Measurements from ENCODE around the gene CIB4. TPM values are rescaled to one million over a fixed set of nuclear protein-coding genes. Genes with fewer than 3 reads are reported as not detected.
A peak's percentile ranks its signal among the peaks of the same experiment; 100 is the strongest.

CIB4 gene
- total RNA-seq, 1 donor from 2014 or later: not detected

DNA sequence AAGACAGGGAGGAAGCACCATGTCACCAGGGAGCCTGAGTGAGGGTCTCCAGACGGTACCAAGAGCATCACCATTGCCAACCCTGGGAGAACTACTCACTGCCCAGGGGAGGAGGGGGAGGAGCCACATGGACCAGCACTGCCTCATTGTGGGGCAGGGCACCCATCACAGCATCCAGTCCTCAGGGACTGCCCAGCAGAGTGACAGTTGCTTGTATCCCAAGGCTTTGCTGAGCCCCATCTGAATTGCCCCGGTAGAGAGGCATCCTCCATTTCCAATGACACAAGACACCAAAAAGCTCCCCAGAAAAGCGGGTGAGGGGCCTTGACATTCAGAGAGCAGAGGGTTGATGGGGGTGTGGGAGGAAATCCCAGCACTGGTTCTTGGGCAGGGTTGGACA lies 6.8 kb upstream of the CIB4 start:
- Histone ChIP-seq H3K27ac (no peak overlapping the region), H3K9me3 (no peaks in the 10 kb centered on the region), H3K4me3 (no peak overlapping the region), H3K4me1 (peaks cover 34% of the 10 kb centered on the region), H3K27me3 (no peaks in the 10 kb centered on the region), H3K36me3 (no peaks in the 10 kb centered on the region)
- TF ChIP-seq POLR2A (IDR thresholded peaks at IDR 0.05): no peak
- TF ChIP-seq, protein P1, sequence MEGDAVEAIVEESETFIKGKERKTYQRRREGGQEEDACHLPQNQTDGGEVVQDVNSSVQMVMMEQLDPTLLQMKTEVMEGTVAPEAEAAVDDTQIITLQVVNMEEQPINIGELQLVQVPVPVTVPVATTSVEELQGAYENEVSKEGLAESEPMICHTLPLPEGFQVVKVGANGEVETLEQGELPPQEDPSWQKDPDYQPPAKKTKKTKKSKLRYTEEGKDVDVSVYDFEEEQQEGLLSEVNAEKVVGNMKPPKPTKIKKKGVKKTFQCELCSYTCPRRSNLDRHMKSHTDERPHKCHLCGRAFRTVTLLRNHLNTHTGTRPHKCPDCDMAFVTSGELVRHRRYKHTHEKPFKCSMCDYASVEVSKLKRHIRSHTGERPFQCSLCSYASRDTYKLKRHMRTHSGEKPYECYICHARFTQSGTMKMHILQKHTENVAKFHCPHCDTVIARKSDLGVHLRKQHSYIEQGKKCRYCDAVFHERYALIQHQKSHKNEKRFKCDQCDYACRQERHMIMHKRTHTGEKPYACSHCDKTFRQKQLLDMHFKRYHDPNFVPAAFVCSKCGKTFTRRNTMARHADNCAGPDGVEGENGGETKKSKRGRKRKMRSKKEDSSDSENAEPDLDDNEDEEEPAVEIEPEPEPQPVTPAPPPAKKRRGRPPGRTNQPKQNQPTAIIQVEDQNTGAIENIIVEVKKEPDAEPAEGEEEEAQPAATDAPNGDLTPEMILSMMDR (IDR thresholded peaks at IDR 0.05): no peak
- TF ChIP-seq POLR2AphosphoS5 (IDR thresholded peaks at IDR 0.05; ENCODE audit: insufficient read depth in 1 of 2, low read depth in 1 of 2): no peak
- peak in 1 of 2 donors; percentile 71 for DNase-seq (ENCODE audit: extremely low spot score in 2 of 2)
- intact Hi-C loops (cut with DNase I): no loop called here

DNA sequence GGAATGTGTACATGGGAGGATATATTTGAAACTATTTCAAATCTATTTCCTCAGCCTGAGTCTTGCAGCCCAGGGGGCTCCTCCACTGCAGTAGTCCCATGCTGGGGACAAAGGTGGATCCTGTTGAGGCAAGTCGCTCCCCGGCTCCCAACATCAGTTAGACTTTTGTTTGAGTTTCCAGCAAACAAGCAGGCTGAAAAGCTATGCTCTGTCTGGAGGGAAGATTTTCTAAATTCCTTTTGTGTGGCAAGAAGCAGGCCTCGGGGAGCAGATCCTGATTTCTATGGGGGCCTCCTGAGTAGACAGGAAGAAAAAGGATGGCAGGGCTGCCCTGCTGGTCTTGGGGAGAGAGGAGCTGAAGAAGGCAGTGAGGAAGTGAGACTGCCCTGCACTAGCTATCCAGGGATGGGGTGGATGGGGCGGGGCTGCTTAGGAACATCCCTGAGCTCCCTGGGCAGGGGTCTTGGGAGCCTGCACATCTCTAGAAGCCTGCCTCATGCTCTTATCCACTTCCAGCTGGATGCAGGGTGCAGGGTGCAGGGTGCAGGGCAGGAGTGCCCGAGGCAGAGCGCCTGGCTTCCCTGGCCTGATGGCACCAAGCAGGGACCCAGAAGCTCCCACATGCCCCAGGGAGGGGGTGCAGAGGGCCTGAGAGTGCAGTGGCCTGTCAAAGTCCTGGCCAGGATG lies 6.0 kb upstream of the CIB4 start:
- H3K36me3 ChIP-seq: no peaks in the 10 kb centered on the region
- H3K27ac ChIP-seq: no peak overlapping the region
- no peaks in the 10 kb centered on the region for H3K27me3 ChIP-seq
- no peaks in the 10 kb centered on the region for H3K9me3 ChIP-seq
- intact Hi-C loops (cut with DNase I): no loop called here
- H3K4me1 ChIP-seq: peaks cover 28% of the 10 kb centered on the region
- TF ChIP-seq, protein P1 (IDR thresholded peaks at IDR 0.05): no peak
- TF ChIP-seq POLR2AphosphoS5 (IDR thresholded peaks at IDR 0.05; ENCODE audit: insufficient read depth in 1 of 2, low read depth in 1 of 2): no peak
- no peak for TF ChIP-seq POLR2A (IDR thresholded peaks at IDR 0.05)
- DNase-seq (ENCODE audit: extremely low spot score in 2 of 2): peak; percentile 77 to 93
- H3K4me3 ChIP-seq: no peak overlapping the region

DNA sequence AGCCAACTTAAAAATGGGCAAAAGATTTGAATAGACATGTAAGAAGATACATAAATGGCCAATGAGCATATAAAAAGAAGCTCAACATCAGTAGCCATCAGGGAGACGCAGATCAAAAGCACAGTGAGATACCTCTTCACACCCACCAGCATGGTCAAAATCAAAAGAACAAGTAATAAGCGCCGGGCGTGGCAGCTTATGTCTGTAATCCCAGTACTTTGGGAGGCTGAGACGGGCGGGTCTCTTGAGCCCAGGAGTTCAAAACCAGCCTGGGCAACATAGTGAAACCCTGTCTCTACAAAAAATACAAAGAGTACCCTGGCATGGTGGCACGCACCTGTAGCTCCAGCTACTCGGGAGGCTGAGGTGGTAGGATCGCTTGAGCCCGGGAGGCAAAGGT lies 4.6 kb upstream of the CIB4 start:
- Histone ChIP-seq H3K27ac (no peak overlapping the region), H3K36me3 (no peaks in the 10 kb centered on the region), H3K9me3 (no peaks in the 10 kb centered on the region), H3K4me1 (peaks cover 24% of the 10 kb centered on the region), H3K27me3 (no peaks in the 10 kb centered on the region), H3K4me3 (no peak overlapping the region)
- intact Hi-C loops (cut with DNase I): no loop called here
- no peak for DNase-seq (ENCODE audit: extremely low spot score in 2 of 2)
- TF ChIP-seq, protein P1 (IDR thresholded peaks at IDR 0.05): no peak
- no peak for TF ChIP-seq POLR2A (IDR thresholded peaks at IDR 0.05)
- TF ChIP-seq POLR2AphosphoS5 (IDR thresholded peaks at IDR 0.05; ENCODE audit: insufficient read depth in 1 of 2, low read depth in 1 of 2): no peak

GRCh38 chr2:26644188-26644835 lies 3.1 kb upstream of the CIB4 start:
- TF ChIP-seq, protein P1 (IDR thresholded peaks at IDR 0.05): no peak
- TF ChIP-seq POLR2A (IDR thresholded peaks at IDR 0.05): no peak
- TF ChIP-seq POLR2AphosphoS5 (IDR thresholded peaks at IDR 0.05; ENCODE audit: insufficient read depth in 1 of 2, low read depth in 1 of 2): no peak
- intact Hi-C loops (cut with DNase I): no loop called here
- H3K4me3 ChIP-seq: no peak overlapping the region
- no peak overlapping the region for H3K27ac ChIP-seq
- DNase-seq (ENCODE audit: extremely low spot score in 2 of 2): peak; percentile 52 to 69
- no peaks in the 10 kb centered on the region for H3K36me3 ChIP-seq
- peaks cover 19% of the 10 kb centered on the region for H3K4me1 ChIP-seq
- H3K9me3 ChIP-seq: no peaks in the 10 kb centered on the region
- no peaks in the 10 kb centered on the region for H3K27me3 ChIP-seq

DNA sequence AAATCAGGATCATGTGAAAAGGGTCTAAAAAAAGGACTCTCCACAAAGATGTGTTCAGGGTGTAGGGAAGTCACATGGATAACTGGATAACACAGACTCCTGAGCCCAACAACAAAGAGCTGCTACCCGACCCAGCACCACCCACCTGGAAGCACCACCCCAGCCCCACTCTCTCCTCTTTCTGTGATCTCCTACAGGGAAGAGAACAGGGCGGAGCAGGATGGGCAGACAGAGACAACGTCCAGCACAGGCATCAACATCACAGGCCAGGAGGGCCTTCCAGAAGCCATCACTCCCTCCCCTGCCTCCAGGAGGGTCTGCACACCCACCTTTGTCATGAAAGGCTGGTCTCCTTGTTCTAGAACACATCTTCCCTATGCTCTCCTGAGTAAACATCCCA lies 1.3 kb upstream of the CIB4 start:
- Histone ChIP-seq H3K4me3 (no peak overlapping the region), H3K9me3 (no peaks in the 10 kb centered on the region), H3K36me3 (no peaks in the 10 kb centered on the region), H3K27ac (no peak overlapping the region), H3K27me3 (no peaks in the 10 kb centered on the region), H3K4me1 (peaks cover 12% of the 10 kb centered on the region)
- intact Hi-C loops (cut with DNase I): no loop called here
- TF ChIP-seq, protein P1 (IDR thresholded peaks at IDR 0.05): no peak
- TF ChIP-seq POLR2AphosphoS5 (IDR thresholded peaks at IDR 0.05; ENCODE audit: insufficient read depth in 1 of 2, low read depth in 1 of 2) (no peak), POLR2A (IDR thresholded peaks at IDR 0.05) (no peak)
- DNase-seq (ENCODE audit: extremely low spot score in 2 of 2): peak in 1 of 2 donors; percentile 74

All from vagina (tissue), 2 donors.